Colonic mucosa (tissue), 4 donors: ENCODE data around the gene NUDCD3. TPM values are rescaled to one million over a fixed set of nuclear protein-coding genes. Genes with fewer than 3 reads are reported as not detected.

Experiments
- DNase-seq: peaks from one replicate; pipeline ENCODE4 v3.0.0-alpha.2; 2020
- H3K27ac ChIP-seq: fragments of 200-600 bp; one replicate; pipeline ENCODE4 v1.8.0; 2021
- H3K27me3 ChIP-seq: fragments of 200-600 bp; one replicate; pipeline ENCODE4 v1.8.0; 2021
- H3K36me3 ChIP-seq: fragments of 200-600 bp; one replicate; pipeline ENCODE4 v1.8.0; 2021
- H3K4me1 ChIP-seq: fragments of 200-600 bp; one replicate; pipeline ENCODE4 v1.8.0; 2021; ENCODE audit warnings: mild to moderate bottlenecking
- H3K4me3 ChIP-seq: fragments of 200-600 bp; one replicate; pipeline ENCODE4 v1.8.0; 2021
- H3K9ac ChIP-seq, 2 donors: one replicate each; pipeline ENCODE4 v1.7.0; 2013; ENCODE audit warnings: control low read depth in 2 of 2, low read depth in 2 of 2, low read length in 2 of 2
- H3K9me3 ChIP-seq: fragments of 200-600 bp; one replicate; pipeline ENCODE4 v1.8.0; 2021
- intact Hi-C: fragments of 100-400 bp; cut with DNase I; formaldehyde crosslinking; loops from one replicate; pipeline ENCODE4 v1.14.1; 2022
- total RNA-seq, 2 donors: library from RNA; stranded (reverse); fragmentation: NEBNext Ultra II Directional in 1 of 2; extraction: Animal tissue kit (Norgen Biotek cat#: 25700) in 1 of 2; gene quantifications; one replicate each; pipeline ENCODE4 v1.2.1, GENCODE V29; 2021
- TF ChIP-seq, protein P1 (sequence below): fragments of 200-600 bp; IDR thresholded peaks from one replicate; pipeline ENCODE4 v1.8.0; 2022; ENCODE audit warnings: antibody characterized with exemption, mild to moderate bottlenecking
- donor health status: healthy.
- donor health status: DM: no; HTN: no; CAD: no.
- donor health status: DM: no; HTN: no; CAD: no.

NUDCD3 gene
- total RNA-seq, 2 donors from 2014 or later, result 77.7 to 105 TPM

GRCh38 chr7:44398511-44398911, 91.9 kb downstream of the NUDCD3 start:
- no peak for DNase-seq
- TF ChIP-seq, protein P1, sequence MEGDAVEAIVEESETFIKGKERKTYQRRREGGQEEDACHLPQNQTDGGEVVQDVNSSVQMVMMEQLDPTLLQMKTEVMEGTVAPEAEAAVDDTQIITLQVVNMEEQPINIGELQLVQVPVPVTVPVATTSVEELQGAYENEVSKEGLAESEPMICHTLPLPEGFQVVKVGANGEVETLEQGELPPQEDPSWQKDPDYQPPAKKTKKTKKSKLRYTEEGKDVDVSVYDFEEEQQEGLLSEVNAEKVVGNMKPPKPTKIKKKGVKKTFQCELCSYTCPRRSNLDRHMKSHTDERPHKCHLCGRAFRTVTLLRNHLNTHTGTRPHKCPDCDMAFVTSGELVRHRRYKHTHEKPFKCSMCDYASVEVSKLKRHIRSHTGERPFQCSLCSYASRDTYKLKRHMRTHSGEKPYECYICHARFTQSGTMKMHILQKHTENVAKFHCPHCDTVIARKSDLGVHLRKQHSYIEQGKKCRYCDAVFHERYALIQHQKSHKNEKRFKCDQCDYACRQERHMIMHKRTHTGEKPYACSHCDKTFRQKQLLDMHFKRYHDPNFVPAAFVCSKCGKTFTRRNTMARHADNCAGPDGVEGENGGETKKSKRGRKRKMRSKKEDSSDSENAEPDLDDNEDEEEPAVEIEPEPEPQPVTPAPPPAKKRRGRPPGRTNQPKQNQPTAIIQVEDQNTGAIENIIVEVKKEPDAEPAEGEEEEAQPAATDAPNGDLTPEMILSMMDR, result no peak
- H3K4me3 ChIP-seq, result no peak overlapping the region
- intact Hi-C loops, result no loop called here
- no peaks in the 10 kb centered on the region for H3K36me3 ChIP-seq
- no peak overlapping the region for H3K9ac ChIP-seq
- no peak overlapping the region for H3K27ac ChIP-seq
- no peaks in the 10 kb centered on the region for H3K27me3 ChIP-seq
- no peaks in the 10 kb centered on the region for H3K9me3 ChIP-seq
- no peaks in the 10 kb centered on the region for H3K4me1 ChIP-seq

GRCh38 chr7:44396931-44397545, 93.4 kb downstream of the NUDCD3 start:
- TF ChIP-seq, protein P1, result no peak
- H3K9ac ChIP-seq, result no peak overlapping the region
- no peaks in the 10 kb centered on the region for H3K36me3 ChIP-seq
- H3K4me1 ChIP-seq, result no peaks in the 10 kb centered on the region
- intact Hi-C loops, result no loop called here
- no peak overlapping the region for H3K4me3 ChIP-seq
- no peaks in the 10 kb centered on the region for H3K27me3 ChIP-seq
- H3K9me3 ChIP-seq, result no peaks in the 10 kb centered on the region
- H3K27ac ChIP-seq, result no peak overlapping the region
- DNase-seq, result no peak

- no peaks in the 10 kb centered on the region for H3K36me3 ChIP-seq
- no peak for DNase-seq
- H3K4me3 ChIP-seq, result no peak overlapping the region
- no peaks in the 10 kb centered on the region for H3K9me3 ChIP-seq
- TF ChIP-seq, protein P1, result no peak
- no peaks in the 10 kb centered on the region for H3K4me1 ChIP-seq
- H3K27me3 ChIP-seq, result no peaks in the 10 kb centered on the region
- intact Hi-C loops, result no loop called here
- H3K27ac ChIP-seq, result no peak overlapping the region
- no peak overlapping the region for H3K9ac ChIP-seq
Measured at GRCh38 chr7:44396496-44396895, 94.0 kb downstream of the NUDCD3 start.

- H3K9ac ChIP-seq, result no peak overlapping the region
- intact Hi-C loops, result no loop called here
- TF ChIP-seq, protein P1, result no peak
- no peak overlapping the region for H3K4me3 ChIP-seq
- H3K27me3 ChIP-seq, result no peaks in the 10 kb centered on the region
- DNase-seq, result no peak
- H3K9me3 ChIP-seq, result no peaks in the 10 kb centered on the region
- no peaks in the 10 kb centered on the region for H3K36me3 ChIP-seq
- H3K27ac ChIP-seq, result no peak overlapping the region
- H3K4me1 ChIP-seq, result no peaks in the 10 kb centered on the region
Measured at GRCh38 chr7:44395067-44395466, 95.4 kb downstream of the NUDCD3 start.

GRCh38 chr7:44394636-44395035, 95.8 kb downstream of the NUDCD3 start:
- Histone ChIP-seq H3K9me3 (no peaks in the 10 kb centered on the region), H3K36me3 (no peaks in the 10 kb centered on the region), H3K4me1 (no peaks in the 10 kb centered on the region), H3K4me3 (no peak overlapping the region), H3K9ac (no peak overlapping the region), H3K27ac (no peak overlapping the region), H3K27me3 (no peaks in the 10 kb centered on the region)
- intact Hi-C loops, result no loop called here
- TF ChIP-seq, protein P1, result no peak
- DNase-seq, result no peak
